LNCaP clone FGC (cell line): ENCODE data around the gene SLC2A4RG.

Experiments used
- DNase-seq: peaks from one replicate; pipeline ENCODE4 v3.0.0-alpha.2; 2011; ENCODE audit warnings: low read depth
- H3K4me3 ChIP-seq: 2 replicates; pipeline ENCODE4 v1.5.1; 2011; ENCODE audit warnings: mild to moderate bottlenecking, low read depth, low read length, control low read depth
- TF ChIP-seq, protein P1 (sequence below): IDR thresholded peaks from 2 replicates; pipeline ENCODE4 v1.5.1; 2012; ENCODE audit warnings: mild to moderate bottlenecking; ENCODE audit not compliant: control insufficient read depth, insufficient read depth; ENCODE audit errors: extremely low read depth

The SLC2A4RG gene

DNA sequence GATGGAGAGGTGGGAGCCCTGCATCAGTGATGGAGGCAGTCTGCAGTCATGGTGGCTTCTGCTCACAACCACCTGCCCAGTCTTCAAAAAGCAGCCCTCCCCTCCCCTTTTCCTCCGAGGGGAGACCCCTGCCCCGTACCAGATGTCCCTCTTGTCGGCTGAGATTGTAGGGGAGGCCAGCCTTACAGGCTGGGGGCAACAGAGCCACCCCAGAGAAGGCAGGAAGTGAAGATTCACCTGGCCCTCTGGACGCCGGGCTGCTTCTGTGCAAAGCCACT, 38.6 kb upstream of the SLC2A4RG start:
- no peak overlapping the region for H3K4me3 ChIP-seq
- TF ChIP-seq, protein P1, sequence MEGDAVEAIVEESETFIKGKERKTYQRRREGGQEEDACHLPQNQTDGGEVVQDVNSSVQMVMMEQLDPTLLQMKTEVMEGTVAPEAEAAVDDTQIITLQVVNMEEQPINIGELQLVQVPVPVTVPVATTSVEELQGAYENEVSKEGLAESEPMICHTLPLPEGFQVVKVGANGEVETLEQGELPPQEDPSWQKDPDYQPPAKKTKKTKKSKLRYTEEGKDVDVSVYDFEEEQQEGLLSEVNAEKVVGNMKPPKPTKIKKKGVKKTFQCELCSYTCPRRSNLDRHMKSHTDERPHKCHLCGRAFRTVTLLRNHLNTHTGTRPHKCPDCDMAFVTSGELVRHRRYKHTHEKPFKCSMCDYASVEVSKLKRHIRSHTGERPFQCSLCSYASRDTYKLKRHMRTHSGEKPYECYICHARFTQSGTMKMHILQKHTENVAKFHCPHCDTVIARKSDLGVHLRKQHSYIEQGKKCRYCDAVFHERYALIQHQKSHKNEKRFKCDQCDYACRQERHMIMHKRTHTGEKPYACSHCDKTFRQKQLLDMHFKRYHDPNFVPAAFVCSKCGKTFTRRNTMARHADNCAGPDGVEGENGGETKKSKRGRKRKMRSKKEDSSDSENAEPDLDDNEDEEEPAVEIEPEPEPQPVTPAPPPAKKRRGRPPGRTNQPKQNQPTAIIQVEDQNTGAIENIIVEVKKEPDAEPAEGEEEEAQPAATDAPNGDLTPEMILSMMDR: no peak
- no peak for DNase-seq

DNA sequence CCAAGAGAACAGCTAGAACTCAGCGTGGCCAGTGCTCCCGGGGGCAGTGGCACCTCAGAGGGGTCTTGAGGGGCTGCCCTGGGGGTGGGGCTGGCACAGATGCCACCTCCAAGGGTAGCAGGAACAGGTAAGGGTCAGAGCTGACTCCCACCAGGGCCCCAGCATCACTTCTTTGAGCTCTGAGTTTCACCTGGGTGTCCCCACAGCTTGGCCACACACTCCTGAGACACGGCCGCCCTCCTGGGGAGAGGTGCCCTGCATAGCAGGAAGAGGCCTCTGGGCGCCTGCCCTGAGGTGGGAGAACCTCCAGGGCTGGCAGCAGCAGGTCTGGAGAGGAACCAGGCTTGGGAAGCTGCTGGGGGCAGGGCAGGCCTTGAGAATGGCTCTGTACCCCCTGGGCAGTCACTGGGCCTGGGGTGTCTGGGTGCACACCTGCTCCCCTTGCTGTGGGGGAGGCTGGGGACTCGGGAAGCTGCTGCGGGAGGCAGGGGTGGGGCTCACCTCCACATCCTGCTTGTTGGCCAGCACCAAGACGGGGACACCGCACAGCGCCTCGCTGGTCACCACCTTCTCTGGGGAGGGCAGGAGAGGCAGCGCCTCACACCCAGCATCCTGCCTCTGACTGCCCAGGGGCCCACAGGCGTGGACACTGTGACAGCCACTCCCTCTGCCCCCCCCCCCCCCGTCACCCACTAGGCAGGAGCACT, 38.1 kb upstream of the SLC2A4RG start:
- TF ChIP-seq, protein P1: no peak
- no peak for DNase-seq

DNA sequence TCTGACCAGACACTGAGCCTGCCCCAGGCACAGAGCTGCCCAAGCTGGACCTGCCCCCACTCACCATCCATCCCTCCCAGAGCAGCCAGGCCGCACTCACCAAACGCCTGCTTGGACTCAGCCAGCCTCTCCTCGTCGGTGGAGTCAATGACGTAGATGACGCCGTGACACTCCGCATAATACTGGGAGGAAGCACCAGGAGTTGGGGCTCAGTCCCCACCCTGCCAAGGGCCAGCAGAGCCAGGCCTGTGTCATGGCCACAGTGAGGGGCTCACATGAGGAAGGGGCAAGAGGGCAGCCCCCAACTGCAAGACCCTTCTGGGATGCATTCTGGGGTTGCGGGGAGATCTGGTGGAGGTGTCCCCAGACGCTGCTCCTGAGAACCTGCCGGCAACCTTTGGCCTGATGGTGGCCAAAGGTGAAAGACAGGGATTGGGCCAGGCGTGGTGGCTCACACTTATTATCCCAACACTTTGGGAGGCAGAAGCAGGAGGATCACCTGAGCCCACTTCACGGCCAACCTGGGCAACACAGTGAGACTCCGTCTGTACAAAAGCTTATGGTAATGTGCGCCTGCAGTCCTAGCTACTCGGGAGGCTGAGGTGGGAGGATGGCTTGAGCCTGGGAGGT, 37.4 kb upstream of the SLC2A4RG start:
- no peak for DNase-seq
- H3K4me3 ChIP-seq: no peak overlapping the region
- TF ChIP-seq, protein P1: no peak

More for the DNA sequence above, 38.1 kb upstream of the SLC2A4RG start:
- no peak overlapping the region for H3K4me3 ChIP-seq

DNA sequence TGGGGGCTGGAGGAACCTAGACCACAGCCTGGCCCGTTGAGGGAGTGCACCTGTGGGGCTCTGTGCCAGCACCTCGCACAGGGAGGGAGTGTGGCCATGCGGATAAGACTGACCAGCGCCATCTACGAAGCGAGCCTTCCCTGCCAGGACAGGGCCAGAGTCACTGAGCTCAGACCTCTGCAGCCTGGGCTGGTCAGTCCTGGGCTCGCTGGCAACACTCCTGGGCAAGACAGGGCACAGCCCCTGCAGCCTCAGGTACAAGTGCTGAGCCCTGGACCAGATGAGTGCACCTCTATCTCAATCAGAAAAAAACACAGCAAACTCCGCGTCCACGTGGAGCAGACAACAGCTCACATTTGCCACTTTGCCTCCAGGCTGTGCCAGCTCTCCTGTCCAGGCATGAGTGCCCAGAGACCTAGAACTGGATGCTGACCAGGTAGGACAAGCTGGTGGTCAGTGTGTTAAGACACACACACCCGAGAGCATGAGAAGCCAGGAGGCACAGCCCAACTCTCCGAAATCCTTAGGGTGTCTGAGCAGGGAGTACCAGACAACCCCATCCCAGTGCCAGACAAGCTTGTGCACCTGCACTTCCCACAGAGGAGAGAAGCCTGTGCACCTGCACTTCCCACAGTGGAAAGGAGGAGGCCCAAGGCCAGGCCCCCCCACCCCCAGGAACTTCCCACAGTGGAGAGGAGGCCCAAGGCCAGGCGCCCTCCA, 36.7 kb upstream of the SLC2A4RG start:
- no peak overlapping the region for H3K4me3 ChIP-seq
- TF ChIP-seq, protein P1: no peak
- no peak for DNase-seq

DNA sequence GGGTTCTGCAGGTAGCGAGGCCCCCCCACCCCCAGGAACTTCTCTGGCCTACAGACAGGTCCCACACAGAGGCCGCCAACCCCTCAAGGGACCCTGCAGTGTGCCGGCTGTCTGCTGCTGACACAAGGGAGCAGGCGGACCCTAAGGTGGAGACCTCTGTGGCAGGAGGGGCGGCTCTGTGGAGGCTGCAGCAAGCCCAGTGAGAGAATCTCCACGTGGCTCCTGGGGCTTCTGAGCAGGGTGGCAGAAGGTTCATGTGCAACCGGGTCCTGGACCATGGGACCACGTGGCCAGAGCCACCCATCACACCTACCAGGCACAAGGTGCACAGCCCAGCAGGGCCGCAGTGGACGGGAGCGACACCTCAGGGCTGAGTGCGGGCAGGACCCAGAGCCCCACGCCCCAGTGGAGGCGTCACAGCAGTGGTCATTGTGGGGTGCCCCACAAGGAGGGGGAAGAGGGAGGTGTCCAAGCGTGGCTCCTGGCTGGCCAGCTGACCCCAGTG, 36.1 kb upstream of the SLC2A4RG start:
- no peak for DNase-seq
- TF ChIP-seq, protein P1: no peak
- no peak overlapping the region for H3K4me3 ChIP-seq

DNA sequence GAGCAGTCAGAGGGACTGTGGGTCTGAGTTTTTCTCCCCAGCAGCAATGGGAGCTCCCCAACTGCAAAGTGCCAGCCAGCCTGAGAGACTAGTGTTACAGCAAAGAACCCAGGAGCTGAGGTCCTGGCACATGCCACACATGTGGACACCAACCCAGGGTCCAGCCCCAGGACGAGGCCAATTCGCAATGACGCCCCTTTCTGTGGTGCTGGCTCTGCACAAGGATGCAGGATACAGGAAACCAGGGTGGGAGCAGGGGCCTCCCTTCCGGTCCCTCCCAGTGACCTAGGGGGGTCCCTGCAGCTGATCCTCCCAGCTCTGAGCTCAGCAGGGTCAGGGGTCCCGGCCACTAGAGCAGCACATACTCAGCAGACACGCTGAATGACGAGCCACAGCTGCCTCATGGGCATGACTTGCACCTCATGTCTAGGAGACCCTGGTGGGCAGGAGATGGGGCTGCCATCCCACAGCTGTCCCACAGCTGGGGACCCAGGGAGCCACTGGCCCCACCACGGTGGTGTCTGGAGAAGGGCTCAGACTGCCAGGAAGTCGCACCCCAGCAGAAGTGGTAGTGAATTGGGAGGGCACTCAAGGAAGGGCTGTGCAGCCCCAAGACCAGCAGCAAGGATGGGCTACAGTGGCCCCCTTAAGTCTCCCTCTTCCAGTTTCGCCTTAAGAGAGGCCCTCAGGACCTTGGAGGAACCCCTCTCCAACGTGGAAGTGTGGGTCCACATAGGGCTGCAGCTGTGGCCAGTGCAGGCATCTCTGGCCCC, 35.4 kb upstream of the SLC2A4RG start:
- no peak for DNase-seq

More for the DNA sequence above, 35.4 kb upstream of the SLC2A4RG start:
- H3K4me3 ChIP-seq: no peak overlapping the region
- TF ChIP-seq, protein P1: no peak
